Endothelial cell of umbilical vein (primary cell): ENCODE data around the gene DDX23. TPM values are rescaled to one million over a fixed set of nuclear protein-coding genes. Genes with fewer than 3 reads are reported as not detected.

Experiments used
- BruUV-seq: library from RNA; stranded (reverse); fragments of 400-500 nt; replicated peaks from 2 replicates; lab custom pipeline; 2021; lab: Mats Ljungman, UMichigan
- CTCF ChIA-PET: fragments of 300-600, 350-600 bp; sonication (Branson Sonifier 250); formaldehyde crosslinking; loops from one replicate; lab custom pipeline; 2021; ENCODE audit warnings: antibody characterized with exemption, inconsistent platforms; lab: Charles Lee
- POLR2A ChIA-PET: fragments of 300-600, 350-600 bp; sonication (Branson Sonifier 250); formaldehyde crosslinking; loops from one replicate; lab custom pipeline; 2021; ENCODE audit warnings: antibody characterized with exemption, inconsistent platforms; lab: Charles Lee
- DNase-seq: peaks from one replicate; pipeline ENCODE4 v3.0.0-alpha.2; 2011; ENCODE audit warnings: low read depth, low spot score
- FAIRE-seq: peaks from 2 replicates; lab custom pipeline; 2011; peaks lifted over from hg19 to GRCh38; lab: Jason Lieb, UNC
- H2AFZ ChIP-seq: 2 replicates; pipeline ENCODE4 v1.6.0; 2012; ENCODE audit warnings: low read depth, low read length, control low read depth, inconsistent platforms
- H3K27ac ChIP-seq: 2 replicates; pipeline ENCODE4 v1.5.1; 2011; ENCODE audit warnings: low read depth, mild to moderate bottlenecking, control low read depth, low read length, moderate library complexity; ENCODE audit not compliant: insufficient read depth
- H3K27me3 ChIP-seq, 2 experiments: 2 replicates each; pipeline versions ENCODE4 v1.6.0 to v1.6.1; 2011; ENCODE audit warnings: low read length in 2 of 2, mixed read lengths in 1 of 2; ENCODE audit not compliant: control insufficient read depth in 2 of 2, insufficient read depth in 2 of 2
- H3K36me3 ChIP-seq, 2 experiments: 2 replicates in 1 of 2; 3 replicates in 1 of 2; pipeline ENCODE4 v1.5.1; 2011; ENCODE audit warnings: low read length in 2 of 2, mild to moderate bottlenecking in 1 of 2, moderate library complexity in 1 of 2; ENCODE audit not compliant: control insufficient read depth in 2 of 2, insufficient read depth in 2 of 2; ENCODE audit errors: extremely low read depth in 1 of 2
- H3K4me1 ChIP-seq: 3 replicates; pipeline ENCODE4 v1.5.1; 2011; ENCODE audit warnings: mild to moderate bottlenecking, low read length; ENCODE audit not compliant: control insufficient read depth, insufficient read depth; ENCODE audit errors: extremely low read depth
- H3K4me2 ChIP-seq: 2 replicates; pipeline ENCODE4 v1.6.1; 2011; ENCODE audit warnings: low read length, control low read depth, mixed read lengths; ENCODE audit not compliant: insufficient read depth
- H3K4me3 ChIP-seq, 3 experiments: fragments of 200-600 bp in 1 of 3; sonication (generic), shearing (Covaris generic) in 1 of 3; replicated peaks in 1 of 3; 2 replicates each; pipeline ENCODE4 v1.5.1; 2011 to 2016; ENCODE audit warnings: control low read depth in 3 of 3, low read length in 3 of 3, mild to moderate bottlenecking in 2 of 3, inconsistent platforms in 1 of 3, low read depth in 1 of 3, moderate library complexity in 1 of 3; ENCODE audit not compliant: insufficient read depth in 1 of 3
- H3K79me2 ChIP-seq: 2 replicates; pipeline ENCODE4 v1.6.0; 2012; ENCODE audit warnings: low read length, inconsistent platforms; ENCODE audit not compliant: control insufficient read depth, insufficient read depth
- H3K9ac ChIP-seq: replicated peaks from 2 replicates; pipeline ENCODE3; 2011; ENCODE audit warnings: low read length, control low read depth; ENCODE audit not compliant: insufficient read depth; ENCODE audit errors: extremely low read depth
- H3K9me1 ChIP-seq: replicated peaks from 3 replicates; pipeline ENCODE4 v1.6.0; 2011; ENCODE audit warnings: mild to moderate bottlenecking, low read length; ENCODE audit not compliant: control insufficient read depth, insufficient read depth; ENCODE audit errors: extremely low read depth
- H3K9me3 ChIP-seq: replicated peaks from 2 replicates; pipeline ENCODE4 v1.5.1; 2012; ENCODE audit warnings: low read length, inconsistent platforms; ENCODE audit not compliant: control insufficient read depth, insufficient read depth
- H4K20me1 ChIP-seq: replicated peaks from 2 replicates; pipeline ENCODE3; 2011; ENCODE audit warnings: mild to moderate bottlenecking, low read length; ENCODE audit not compliant: control insufficient read depth, insufficient read depth; ENCODE audit errors: extremely low read depth
- EZH2 ChIP-seq: IDR thresholded peaks from 2 replicates; pipeline ENCODE4 v1.6.1; 2012; ENCODE audit warnings: borderline replicate concordance, low read depth, mild to moderate bottlenecking, moderate library complexity, low read length, inconsistent platforms; ENCODE audit not compliant: severe bottlenecking
- GATA2 ChIP-seq: IDR thresholded peaks from 2 replicates; pipeline ENCODE4 v1.7.0; 2011; ENCODE audit warnings: low read depth, mild to moderate bottlenecking, moderate library complexity, mixed read lengths, low read length; ENCODE audit not compliant: insufficient read length, insufficient read depth
- MYC ChIP-seq: IDR thresholded peaks from one replicate; pipeline ENCODE4 v1.6.1; 2011; ENCODE audit warnings: mild to moderate bottlenecking, low read depth, low read length
- POLR2A ChIP-seq: IDR thresholded peaks from 2 replicates; pipeline ENCODE4 v1.6.1; 2012; ENCODE audit warnings: low read depth, mild to moderate bottlenecking, control low read depth, low read length
- POLR2AphosphoS5 ChIP-seq: IDR thresholded peaks from 2 replicates; pipeline ENCODE4 v1.6.1; 2012; ENCODE audit warnings: low read depth, mild to moderate bottlenecking, control low read depth, low read length, moderate library complexity; ENCODE audit not compliant: insufficient read depth
- dilution Hi-C: fragments of 300-500 bp; cut with MboI; formaldehyde crosslinking; loops from one replicate; pipeline ENCODE4 v1.15.0; 2019; ENCODE audit warnings: low sequenced_read_pairs; ENCODE audit not compliant: extremely low pct_ligation_motif_present
- intact Hi-C: fragments of 100-400 bp; cut with micrococcal nuclease; formaldehyde crosslinking; loops from one replicate; pipeline ENCODE4 v1.10.0; 2022
- polyA plus RNA-seq, 4 experiments: library from polyadenylated mRNA; depleted of rRNA in 3 of 4; stranded (reverse) in 3 of 4; unstranded in 1 of 4; fragments of >200 nt; gene quantifications; 2 replicates each; pipeline versions ENCODE4 v1.2.1 to v1.2.3, GENCODE V29; 2011 to 2012; ENCODE audit warnings: missing spikeins in 1 of 4
- total RNA-seq: library from RNA; stranded (reverse); gene quantifications from 2 replicates; pipeline ENCODE4 v1.2.3, GENCODE V29; 2021

DDX23 gene
- total and polyA plus RNA-seq, 2 donors (not counting 3 experiments of a cell fraction or from before 2014, with no cell fraction given) = 56.0 to 107 TPM

GRCh38 chr12:48827513-48828096 lies 24.4 kb downstream of the DDX23 start:
- Histone ChIP-seq H3K79me2 (no peaks in the 10 kb centered on the region), H3K4me2 (no peak overlapping the region), H3K27me3 (no peaks in the 10 kb centered on the region), H3K9me3 (no peaks in the 10 kb centered on the region), H3K9ac (no peak overlapping the region), H3K27ac (no peak overlapping the region), H2AFZ (no peak overlapping the region), H3K9me1 (no peaks in the 10 kb centered on the region), H3K4me3 (no peak overlapping the region), H4K20me1 (no peaks in the 10 kb centered on the region), H3K4me1 (no peaks in the 10 kb centered on the region), H3K36me3 (peaks cover 15 to 76% of the 10 kb centered on the region in 2 experiments)
- ChIA-PET POLR2A (no interaction called here), CTCF (interaction anchor here (1.6 to 1.7 kb wide), 2 partner anchors 12 to 77 kb away, joined by 4 to 7 read pairs; a partner anchor contains a TSS)
- FAIRE-seq = no peak
- dilution Hi-C loops = no loop called here
- BruUV-seq = no TSS peak
- DNase-seq = no peak
- TF ChIP-seq POLR2AphosphoS5 (peak; percentile 26), POLR2A (no peak)
- intact Hi-C loops = no loop called here

- Histone ChIP-seq H3K9me1 (no peaks in the 10 kb centered on the region), H4K20me1 (no peaks in the 10 kb centered on the region), H3K4me2 (no peak overlapping the region), H3K79me2 (no peaks in the 10 kb centered on the region), H2AFZ (no peak overlapping the region), H3K9ac (no peak overlapping the region), H3K4me1 (no peaks in the 10 kb centered on the region), H3K36me3 (peaks cover 12 to 71% of the 10 kb centered on the region in 2 experiments), H3K27me3 (no peaks in the 10 kb centered on the region), H3K9me3 (no peaks in the 10 kb centered on the region), H3K27ac (no peak overlapping the region), H3K4me3 (no peak overlapping the region)
- FAIRE-seq = no peak
- no TSS peak for BruUV-seq
- dilution Hi-C loops = no loop called here
- ChIA-PET CTCF (interaction anchor here (1.1 to 1.7 kb wide), 3 partner anchors 10 to 77 kb away, joined by 3 to 7 read pairs (median 4); a partner anchor contains a TSS), POLR2A (no interaction called here)
- DNase-seq = no peak
- intact Hi-C loops = no loop called here
- TF ChIP-seq EZH2 = no peak
- no peak for TF ChIP-seq MYC
- no peak for TF ChIP-seq GATA2
- no peak for TF ChIP-seq POLR2AphosphoS5
Observed at GRCh38 chr12:48827026-48827425, 24.9 kb downstream of the DDX23 start.
